ENCODE measurements around the gene ARHGEF6.

DNA sequence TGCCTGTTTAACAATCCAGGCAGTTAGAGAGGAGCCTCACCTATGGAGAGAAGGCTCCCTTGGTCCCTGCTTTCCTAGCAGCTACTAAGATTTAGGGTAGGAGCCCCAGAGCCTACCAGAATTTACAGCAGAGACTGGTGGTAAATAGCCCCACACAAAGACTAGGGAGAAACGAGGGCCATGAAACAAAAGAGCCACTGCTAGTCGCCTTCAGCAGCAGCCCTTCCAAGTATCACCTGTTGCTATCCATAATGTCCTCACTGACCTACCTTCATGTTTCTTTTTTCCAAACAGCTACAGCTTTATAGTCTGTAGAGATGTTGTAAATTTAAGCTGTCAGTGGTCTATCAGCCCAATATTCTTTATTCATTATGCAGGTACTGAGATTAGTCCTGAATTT lies 25.3 kb downstream of the ARHGEF6 start:
- TF ChIP-seq, protein P1, sequence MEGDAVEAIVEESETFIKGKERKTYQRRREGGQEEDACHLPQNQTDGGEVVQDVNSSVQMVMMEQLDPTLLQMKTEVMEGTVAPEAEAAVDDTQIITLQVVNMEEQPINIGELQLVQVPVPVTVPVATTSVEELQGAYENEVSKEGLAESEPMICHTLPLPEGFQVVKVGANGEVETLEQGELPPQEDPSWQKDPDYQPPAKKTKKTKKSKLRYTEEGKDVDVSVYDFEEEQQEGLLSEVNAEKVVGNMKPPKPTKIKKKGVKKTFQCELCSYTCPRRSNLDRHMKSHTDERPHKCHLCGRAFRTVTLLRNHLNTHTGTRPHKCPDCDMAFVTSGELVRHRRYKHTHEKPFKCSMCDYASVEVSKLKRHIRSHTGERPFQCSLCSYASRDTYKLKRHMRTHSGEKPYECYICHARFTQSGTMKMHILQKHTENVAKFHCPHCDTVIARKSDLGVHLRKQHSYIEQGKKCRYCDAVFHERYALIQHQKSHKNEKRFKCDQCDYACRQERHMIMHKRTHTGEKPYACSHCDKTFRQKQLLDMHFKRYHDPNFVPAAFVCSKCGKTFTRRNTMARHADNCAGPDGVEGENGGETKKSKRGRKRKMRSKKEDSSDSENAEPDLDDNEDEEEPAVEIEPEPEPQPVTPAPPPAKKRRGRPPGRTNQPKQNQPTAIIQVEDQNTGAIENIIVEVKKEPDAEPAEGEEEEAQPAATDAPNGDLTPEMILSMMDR (IDR thresholded peaks at IDR 0.05; ENCODE audit: low read depth, low read length, poor library complexity, severe bottlenecking), result no peak
- no peak for TF ChIP-seq EZH2phosphoT487 (IDR thresholded peaks at IDR 0.05; ENCODE audit: borderline replicate concordance, low read length)
